Measurements from ENCODE around the gene ACACA. TPM values are rescaled to one million over a fixed set of nuclear protein-coding genes. Genes with fewer than 3 reads are reported as not detected.

Gene ACACA
- total and polyA plus RNA-seq, 9 of the 15 experiments (the other 6 are each of a cell fraction or from before 2014, with no cell fraction given), result 35.9 to 135 (median 88.4) TPM

DNA sequence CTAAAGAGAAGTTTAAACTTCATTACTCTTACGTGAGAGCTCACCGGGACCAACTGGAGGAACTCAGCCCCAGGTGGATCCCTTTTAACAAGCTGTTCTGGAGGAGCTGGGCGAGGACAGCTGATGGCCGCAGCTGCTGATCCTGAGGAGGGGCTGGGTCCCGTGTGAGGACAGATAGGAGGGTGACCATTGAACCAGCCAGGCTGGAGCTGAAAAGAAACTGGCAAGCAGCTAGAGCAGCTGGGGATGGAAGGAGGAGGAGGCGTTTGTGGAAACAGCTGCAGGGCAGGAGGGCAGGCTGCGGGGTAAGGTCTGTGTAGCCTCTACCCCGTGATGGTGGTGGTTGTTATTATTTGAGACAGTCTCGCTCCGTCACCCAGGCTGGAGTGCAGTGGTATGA is 338.4 kb downstream of the ACACA start:
- intact Hi-C loops (cut with micrococcal nuclease), result no loop called here
- in situ Hi-C loops (cut with MboI), result no loop called here
- H3K27ac ChIP-seq (ENCODE audit: extremely low read depth, low read depth, low read length), result no peak overlapping the region
- no peak overlapping the region for H3K4me2 ChIP-seq (ENCODE audit: insufficient read depth, low read length)
- H3K9me3 ChIP-seq (replicated peaks; ENCODE audit: control insufficient read depth, insufficient read depth, low read depth, low read length), result peaks cover 2% of the 10 kb centered on the region; the same call in 1 of the 2 replicates
- no peaks in the 10 kb centered on the region for H3K9me1 ChIP-seq (ENCODE audit: control insufficient read depth, insufficient read depth, low read length)
- BruUV-seq (replicated peaks), result no TSS peak
- TF ChIP-seq ZBTB8A (IDR thresholded peaks at IDR 0.05; ENCODE audit: partially characterized antibody) (no peak), MAZ (CRISPR knock-in tag; conservative IDR thresholded peaks at IDR 0.05 in 1 of 2, IDR thresholded peaks at IDR 0.05 in 1 of 2) (no peak), ZBTB7A (IDR thresholded peaks at IDR 0.05; ENCODE audit: borderline replicate concordance, control insufficient read depth, low read depth, low read length) (no peak), ZNF707 (CRISPR knock-in tag; conservative IDR thresholded peaks at IDR 0.05) (no peak), NEUROD1 (IDR thresholded peaks at IDR 0.05; ENCODE audit: borderline replicate concordance, low read depth, low read length, partially characterized antibody) (no peak), GABPB1 (CRISPR knock-in tag; IDR thresholded peaks at IDR 0.05) (no peak), CREBBP (IDR thresholded peaks at IDR 0.05; ENCODE audit: low read depth, low read length) (no peak)
- no peak overlapping the region for H3K9ac ChIP-seq (ENCODE audit: insufficient read depth in 1 of 2, low read depth in 2 of 2, low read length in 2 of 2)
- H3K79me2 ChIP-seq (ENCODE audit: control insufficient read depth, insufficient read depth, low read length), result no peaks in the 10 kb centered on the region
- no peak overlapping the region for H3K4me3 ChIP-seq
- DNase-seq (ENCODE audit: extremely low read depth in 1 of 4, low spot score in 3 of 4) (no peak), FAIRE-seq (no peak), ATAC-seq (no peak)
- peaks cover 49 to 64% of the 10 kb centered on the region in 2 experiments for H3K27me3 ChIP-seq (ENCODE audit: control insufficient read depth in 2 of 2, insufficient read depth in 2 of 2, low read length in 2 of 2)
- no peak overlapping the region for H2AFZ ChIP-seq (ENCODE audit: low read depth, low read length)
- ChIA-PET POLR2A (interaction anchor here (1.1 to 1.3 kb wide), 2 partner anchors 13 to 290 kb away, joined by 3 to 6 read pairs; no protein-coding TSS in a partner anchor), CTCF (ENCODE audit: low intra/inter-chr PET ratio) (no interaction called here)
- peaks cover 0 to 12% of the 10 kb centered on the region in 2 experiments; a peak in 2 of 5 replicates for H3K4me1 ChIP-seq (replicated peaks in 1 of 2; ENCODE audit: control insufficient read depth in 2 of 2, insufficient read depth in 2 of 2, low read length in 2 of 2)
- no peaks in the 10 kb centered on the region for H3K36me3 ChIP-seq (ENCODE audit: control insufficient read depth, insufficient read depth, low read length)
- H4K20me1 ChIP-seq (replicated peaks; ENCODE audit: control insufficient read depth, insufficient read depth, low read length), result peaks cover 14% of the 10 kb centered on the region; the same call in 1 of the 2 replicates
- WGBS (ENCODE audit: insufficient coverage, low coverage, missing lambda C conversion rate), result 3% methylated on average over 9 of the region's 10 CpGs

Measured in K562 (cell line).